ENCODE results near the gene TBCA. TPM values are rescaled to one million over a fixed set of nuclear protein-coding genes. Genes with fewer than 3 reads are reported as not detected.

TBCA gene
- total and polyA plus RNA-seq, 2 experiments from 2014 or later, result 117 to 814 TPM

- Mint-ChIP-seq H3K4me1 (peaks cover 10% of the 10 kb centered on the region; the same call in 2 of the 3 replicates), H3K36me3 (ENCODE audit: low read depth) (no peaks in the 10 kb centered on the region), H3K27me3 (ENCODE audit: insufficient read depth, low read depth, poor library complexity) (peaks cover 4% of the 10 kb centered on the region), H3K4me3 (no peak overlapping the region), H3K9me3 (no peaks in the 10 kb centered on the region), H3K27ac (no peak overlapping the region)
- ATAC-seq (no peak; the same call in 2 of the 3 replicates), DNase-seq (ENCODE audit: low spot score) (no peak)
- Histone ChIP-seq H3K4me2 (no peak overlapping the region), H2AFZ (no peak overlapping the region), H3F3A (replicated peaks; ENCODE audit: low read depth) (no peaks in the 10 kb centered on the region), H3K4me1 (ENCODE audit: insufficient read depth) (peaks cover 9% of the 10 kb centered on the region; the same call in 1 of the 2 replicates), H3K9me2 (ENCODE audit: insufficient read depth) (no peaks in the 10 kb centered on the region), H3K27ac (ENCODE audit: low read depth) (no peak overlapping the region), H3K27me3 (ENCODE audit: insufficient read depth) (no peaks in the 10 kb centered on the region), H4K20me1 (replicated peaks; ENCODE audit: insufficient read depth) (no peaks in the 10 kb centered on the region), H3K36me3 (ENCODE audit: insufficient read depth) (no peaks in the 10 kb centered on the region), H3K4me3 (no peak overlapping the region), H3K79me2 (replicated peaks; ENCODE audit: insufficient read depth) (no peaks in the 10 kb centered on the region)
- TF ChIP-seq CTCF (conservative IDR thresholded peaks at IDR 0.05; ENCODE audit: low read depth in 2 of 2) (no peak), EZH2phosphoT487 (IDR thresholded peaks at IDR 0.05; ENCODE audit: unreplicated experiment) (no peak), CREB1 (CRISPR knock-in tag; IDR thresholded peaks at IDR 0.05; ENCODE audit: low read depth) (no peak)
Observed at GRCh38 chr5:77824981-77825380, 48.8 kb upstream of the TBCA start.

DNA sequence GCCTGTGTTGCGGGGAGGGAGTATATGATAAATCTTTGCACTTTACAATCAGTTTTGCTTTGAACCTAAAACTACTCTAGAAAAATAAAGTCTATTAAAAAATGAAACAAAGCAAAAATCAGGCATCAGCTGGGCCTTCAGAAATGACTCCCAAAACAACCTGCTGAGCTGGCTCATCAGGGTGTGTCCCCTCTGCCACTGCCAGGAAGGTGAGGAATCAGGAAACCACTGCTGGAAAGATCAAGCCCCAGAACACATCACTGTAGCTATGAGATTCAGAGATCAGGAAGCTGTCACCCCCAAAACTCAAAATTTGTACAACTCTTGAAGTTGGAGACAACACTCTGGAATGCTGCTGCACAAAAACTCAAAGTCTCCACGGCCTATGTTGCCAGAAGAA lies 40.5 kb upstream of the TBCA start:
- Mint-ChIP-seq H3K27me3 (ENCODE audit: insufficient read depth, low read depth, poor library complexity) (no peaks in the 10 kb centered on the region), H3K36me3 (ENCODE audit: low read depth) (no peaks in the 10 kb centered on the region), H3K4me1 (no peaks in the 10 kb centered on the region), H3K9me3 (no peaks in the 10 kb centered on the region), H3K27ac (no peak overlapping the region), H3K4me3 (no peak overlapping the region)
- H3K4me3 ChIP-seq, result no peak overlapping the region
- ATAC-seq, result no peak
- no peaks in the 10 kb centered on the region for H3K27me3 ChIP-seq (ENCODE audit: insufficient read depth)
- H3K4me1 ChIP-seq (ENCODE audit: insufficient read depth), result no peaks in the 10 kb centered on the region
- no peak overlapping the region for H3K27ac ChIP-seq (ENCODE audit: low read depth)
- H3K79me2 ChIP-seq (replicated peaks; ENCODE audit: insufficient read depth), result no peaks in the 10 kb centered on the region
- no peak overlapping the region for H3K4me2 ChIP-seq
- H3K9me2 ChIP-seq (ENCODE audit: insufficient read depth), result peaks cover 13% of the 10 kb centered on the region
- H2AFZ ChIP-seq, result no peak overlapping the region
- no peaks in the 10 kb centered on the region for H3K36me3 ChIP-seq (ENCODE audit: insufficient read depth)
- no peaks in the 10 kb centered on the region for H4K20me1 ChIP-seq (replicated peaks; ENCODE audit: insufficient read depth)
- no peaks in the 10 kb centered on the region for H3F3A ChIP-seq (replicated peaks; ENCODE audit: low read depth)
- DNase-seq (ENCODE audit: low spot score), result no peak
- no peak for TF ChIP-seq NANOG (IDR thresholded peaks at IDR 0.05; ENCODE audit: borderline replicate concordance)
- TF ChIP-seq REST (IDR thresholded peaks at IDR 0.05; ENCODE audit: unreplicated experiment), result no peak
- no peak for TF ChIP-seq CREB1 (CRISPR knock-in tag; IDR thresholded peaks at IDR 0.05; ENCODE audit: low read depth)
- TF ChIP-seq ETS1 (IDR thresholded peaks at IDR 0.05), result no peak
- no peak for TF ChIP-seq ZNF114 (CRISPR knock-in tag; IDR thresholded peaks at IDR 0.05)
- TF ChIP-seq STAT1 (IDR thresholded peaks at IDR 0.05; ENCODE audit: unreplicated experiment), result no peak
- TF ChIP-seq ZNF331 (CRISPR knock-in tag; IDR thresholded peaks at IDR 0.05; ENCODE audit: low read depth), result no peak
- no peak for TF ChIP-seq CTCF (conservative IDR thresholded peaks at IDR 0.05; ENCODE audit: low read depth in 2 of 2)
- TF ChIP-seq EZH2 (IDR thresholded peaks at IDR 0.05; ENCODE audit: low read depth, unreplicated experiment), result no peak
- no peak for TF ChIP-seq EZH2phosphoT487 (IDR thresholded peaks at IDR 0.05; ENCODE audit: unreplicated experiment)
